ENCODE data around the gene TACSTD2. TPM values are rescaled to one million over a fixed set of nuclear protein-coding genes. Genes with fewer than 3 reads are reported as not detected.

Gene TACSTD2
- total RNA-seq, 1 donor from 2014 or later: not detected

DNA sequence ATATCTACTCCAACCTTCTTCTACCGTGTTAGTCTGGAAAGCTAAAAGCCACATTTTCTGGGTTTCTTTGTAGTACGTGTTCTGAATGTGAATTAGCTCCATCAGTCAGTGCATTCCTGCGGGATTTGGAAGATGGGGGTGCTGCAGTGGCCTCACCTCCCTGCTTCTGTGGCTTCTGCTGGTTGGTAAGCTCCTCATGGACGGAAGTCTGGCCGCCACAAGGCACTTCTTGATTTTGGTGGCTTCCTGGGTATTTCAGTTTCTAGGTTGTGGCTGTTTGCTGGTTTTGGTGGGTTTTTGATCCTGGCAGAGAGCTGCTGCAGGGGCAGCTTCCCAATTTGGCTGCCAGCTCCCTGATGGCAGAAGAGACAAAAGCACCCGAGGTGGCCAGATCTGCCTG lies 20.9 kb upstream of the TACSTD2 start:
- H2AFZ ChIP-seq (replicated peaks): peak overlapping the region; percentile 21
- H3K9ac ChIP-seq: no peak overlapping the region
- H3K36me3 ChIP-seq: no peaks in the 10 kb centered on the region
- H3K79me2 ChIP-seq (ENCODE audit: low read depth): no peaks in the 10 kb centered on the region
- H3K4me1 ChIP-seq: no peaks in the 10 kb centered on the region
- no peaks in the 10 kb centered on the region for H4K20me1 ChIP-seq (ENCODE audit: low read depth)
- H3K4me1 Mint-ChIP-seq: no peaks in the 10 kb centered on the region
- peaks cover 5% of the 10 kb centered on the region for H3K27me3 Mint-ChIP-seq (ENCODE audit: insufficient read depth, low read depth)
- H3F3A ChIP-seq (ENCODE audit: low read depth): no peaks in the 10 kb centered on the region
- H3K4me3 ChIP-seq: no peak overlapping the region
- H3K27ac ChIP-seq: no peak overlapping the region
- no peaks in the 10 kb centered on the region for H3K36me3 Mint-ChIP-seq
- H3K9me3 Mint-ChIP-seq: peaks cover 12% of the 10 kb centered on the region
- no peak overlapping the region for H3K27ac Mint-ChIP-seq
- H3K4me2 ChIP-seq: no peak overlapping the region
- no peak overlapping the region for H3K4me3 Mint-ChIP-seq
- no peak for DNase-seq (ENCODE audit: low spot score)
- peaks cover 4% of the 10 kb centered on the region for H3K9me3 ChIP-seq (ENCODE audit: low read depth)
- no peaks in the 10 kb centered on the region for H3K27me3 ChIP-seq
- no peak for TF ChIP-seq EZH2phosphoT487 (IDR thresholded peaks at IDR 0.05)
- TF ChIP-seq EZH2 (IDR thresholded peaks at IDR 0.05): no peak
- TF ChIP-seq, protein P1, sequence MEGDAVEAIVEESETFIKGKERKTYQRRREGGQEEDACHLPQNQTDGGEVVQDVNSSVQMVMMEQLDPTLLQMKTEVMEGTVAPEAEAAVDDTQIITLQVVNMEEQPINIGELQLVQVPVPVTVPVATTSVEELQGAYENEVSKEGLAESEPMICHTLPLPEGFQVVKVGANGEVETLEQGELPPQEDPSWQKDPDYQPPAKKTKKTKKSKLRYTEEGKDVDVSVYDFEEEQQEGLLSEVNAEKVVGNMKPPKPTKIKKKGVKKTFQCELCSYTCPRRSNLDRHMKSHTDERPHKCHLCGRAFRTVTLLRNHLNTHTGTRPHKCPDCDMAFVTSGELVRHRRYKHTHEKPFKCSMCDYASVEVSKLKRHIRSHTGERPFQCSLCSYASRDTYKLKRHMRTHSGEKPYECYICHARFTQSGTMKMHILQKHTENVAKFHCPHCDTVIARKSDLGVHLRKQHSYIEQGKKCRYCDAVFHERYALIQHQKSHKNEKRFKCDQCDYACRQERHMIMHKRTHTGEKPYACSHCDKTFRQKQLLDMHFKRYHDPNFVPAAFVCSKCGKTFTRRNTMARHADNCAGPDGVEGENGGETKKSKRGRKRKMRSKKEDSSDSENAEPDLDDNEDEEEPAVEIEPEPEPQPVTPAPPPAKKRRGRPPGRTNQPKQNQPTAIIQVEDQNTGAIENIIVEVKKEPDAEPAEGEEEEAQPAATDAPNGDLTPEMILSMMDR (IDR thresholded peaks at IDR 0.05): no peak

GRCh38 chr1:58597076-58597475 lies 20.0 kb upstream of the TACSTD2 start:
- TF ChIP-seq, protein P1 (IDR thresholded peaks at IDR 0.05): no peak
- no peak for TF ChIP-seq EZH2phosphoT487 (IDR thresholded peaks at IDR 0.05)
- TF ChIP-seq EZH2 (IDR thresholded peaks at IDR 0.05): no peak
- Histone ChIP-seq H3K4me3 (no peak overlapping the region), H3K27ac (no peak overlapping the region), H3K9ac (no peak overlapping the region), H3K36me3 (no peaks in the 10 kb centered on the region), H3K9me3 (ENCODE audit: low read depth) (peaks cover 4% of the 10 kb centered on the region), H2AFZ (replicated peaks) (peak overlapping the region; percentile 63), H3K4me2 (no peak overlapping the region), H3F3A (ENCODE audit: low read depth) (no peaks in the 10 kb centered on the region), H3K79me2 (ENCODE audit: low read depth) (no peaks in the 10 kb centered on the region), H3K4me1 (no peaks in the 10 kb centered on the region), H4K20me1 (ENCODE audit: low read depth) (no peaks in the 10 kb centered on the region), H3K27me3 (no peaks in the 10 kb centered on the region)
- Mint-ChIP-seq H3K27ac (no peak overlapping the region), H3K9me3 (peaks cover 12% of the 10 kb centered on the region), H3K4me3 (no peak overlapping the region), H3K4me1 (no peaks in the 10 kb centered on the region), H3K36me3 (no peaks in the 10 kb centered on the region), H3K27me3 (ENCODE audit: insufficient read depth, low read depth) (peaks cover 5% of the 10 kb centered on the region)
- no peak for DNase-seq (ENCODE audit: low spot score)

GRCh38 chr1:58596631-58597052 lies 19.6 kb upstream of the TACSTD2 start:
- Histone ChIP-seq H3F3A (ENCODE audit: low read depth) (no peaks in the 10 kb centered on the region), H3K27me3 (no peaks in the 10 kb centered on the region), H3K9me3 (ENCODE audit: low read depth) (peaks cover 4% of the 10 kb centered on the region), H3K79me2 (ENCODE audit: low read depth) (no peaks in the 10 kb centered on the region), H3K4me3 (no peak overlapping the region), H2AFZ (replicated peaks) (peak overlapping the region; percentile 63), H3K4me1 (no peaks in the 10 kb centered on the region), H3K27ac (no peak overlapping the region), H4K20me1 (ENCODE audit: low read depth) (no peaks in the 10 kb centered on the region), H3K4me2 (no peak overlapping the region), H3K9ac (no peak overlapping the region), H3K36me3 (no peaks in the 10 kb centered on the region)
- Mint-ChIP-seq H3K27ac (no peak overlapping the region), H3K36me3 (no peaks in the 10 kb centered on the region), H3K4me3 (no peak overlapping the region), H3K4me1 (no peaks in the 10 kb centered on the region), H3K9me3 (peaks cover 9% of the 10 kb centered on the region), H3K27me3 (ENCODE audit: insufficient read depth, low read depth) (peaks cover 5% of the 10 kb centered on the region)
- DNase-seq (ENCODE audit: low spot score): no peak
- TF ChIP-seq EZH2phosphoT487 (IDR thresholded peaks at IDR 0.05): no peak
- TF ChIP-seq EZH2 (IDR thresholded peaks at IDR 0.05): no peak
- TF ChIP-seq, protein P1 (IDR thresholded peaks at IDR 0.05): no peak

Data from neural progenitor cell (in vitro differentiated cells).